ENCODE data around the gene MRPL17. TPM values are rescaled to one million over a fixed set of nuclear protein-coding genes. Genes with fewer than 3 reads are reported as not detected.

The MRPL17 gene
- total RNA-seq, 1 experiment from 2014 or later = 77.1 TPM

- Mint-ChIP-seq H3K27me3 (ENCODE audit: low read depth) (no peaks in the 10 kb centered on the region; the same call in 1 of the 2 replicates), H3K4me3 (no peak overlapping the region), H3K4me1 (peaks cover 8% of the 10 kb centered on the region), H3K27ac (no peak overlapping the region), H3K36me3 (peaks cover 10% of the 10 kb centered on the region), H3K9me3 (peaks cover 8% of the 10 kb centered on the region)
- ChIA-PET POLR2A (interaction anchor here (0.7 kb wide), 2 partner anchors 75 to 1581 kb away, joined by 3 to 9 read pairs; partner anchors contain the start of gene TPP1), CTCF (interaction anchor here (0.8 to 1.5 kb wide), 5 partner anchors 11 to 62 kb away, joined by 3 to 7 read pairs (median 6); partner anchors contain the start of gene DCHS1)
- DNase-seq (ENCODE audit: low spot score) (no peak), ATAC-seq (no peak)
- TF ChIP-seq CTCF (IDR thresholded peaks at IDR 0.05) = no peak
- TF ChIP-seq ZNF425 (CRISPR knock-in tag; conservative IDR thresholded peaks at IDR 0.05) = no peak
- no peak for TF ChIP-seq ATF6 (CRISPR knock-in tag; IDR thresholded peaks at IDR 0.05)
- no peak for TF ChIP-seq GRHL2 (CRISPR knock-in tag; IDR thresholded peaks at IDR 0.05; ENCODE audit: insufficient replicate concordance, severe bottlenecking)
- TF ChIP-seq NR2C2 (CRISPR knock-in tag; IDR thresholded peaks at IDR 0.05) = no peak
- no peak for TF ChIP-seq ZNF423 (CRISPR knock-in tag; IDR thresholded peaks at IDR 0.05)
- TF ChIP-seq PRRX2 (CRISPR knock-in tag; IDR thresholded peaks at IDR 0.05) = no peak
- TF ChIP-seq TEAD1 (CRISPR knock-in tag; IDR thresholded peaks at IDR 0.05) = no peak
- TF ChIP-seq CREM (CRISPR knock-in tag; IDR thresholded peaks at IDR 0.05) = no peak
- no peak for TF ChIP-seq NR1H2 (CRISPR knock-in tag; IDR thresholded peaks at IDR 0.05)
- TF ChIP-seq EMX1 (CRISPR knock-in tag; IDR thresholded peaks at IDR 0.05) = no peak
- TF ChIP-seq ZNF416 (CRISPR knock-in tag; IDR thresholded peaks at IDR 0.05) = no peak
- TF ChIP-seq AR (CRISPR knock-in tag; IDR thresholded peaks at IDR 0.05) = no peak
- TF ChIP-seq RORB (CRISPR knock-in tag; IDR thresholded peaks at IDR 0.05) = no peak
- no peak for TF ChIP-seq ATF1 (CRISPR knock-in tag; IDR thresholded peaks at IDR 0.05)
- no peak for TF ChIP-seq GABPB1 (CRISPR knock-in tag; IDR thresholded peaks at IDR 0.05)
- TF ChIP-seq MXD4 (CRISPR knock-in tag; IDR thresholded peaks at IDR 0.05; ENCODE audit: borderline replicate concordance) = no peak
- no peak for TF ChIP-seq ATF3 (CRISPR knock-in tag; conservative IDR thresholded peaks at IDR 0.05)
- TF ChIP-seq FOXP1 (CRISPR knock-in tag; IDR thresholded peaks at IDR 0.05; ENCODE audit: borderline replicate concordance) = no peak
- TF ChIP-seq CDX4 (CRISPR knock-in tag; IDR thresholded peaks at IDR 0.05; ENCODE audit: borderline replicate concordance) = no peak
These were observed 10.4 kb upstream of the MRPL17 start for GRCh38 chr11:6693342-6694228.
